GM08714 (cell line): Measurements from ENCODE around the gene NKRF.
A peak's percentile ranks its signal among the peaks of the same experiment; 100 is the strongest.
"Not testable (repeated sequence)": the region's sequence is repeated elsewhere in the genome, so short reads cannot be mapped to it uniquely, and the experiment has no call there.

Source experiments
- H3K4me3 ChIP-seq: fragments of 200-500 bp; sonication (Bioruptor generic); 2 replicates; pipeline ENCODE4 v1.5.1; 2014; ENCODE audit warnings: mild to moderate bottlenecking, low read length, inconsistent platforms
- ZNF274 ChIP-seq: IDR thresholded peaks from 2 replicates; pipeline ENCODE4 v1.6.1; 2012; ENCODE audit warnings: mild to moderate bottlenecking, low read depth, low read length

Gene NKRF

DNA sequence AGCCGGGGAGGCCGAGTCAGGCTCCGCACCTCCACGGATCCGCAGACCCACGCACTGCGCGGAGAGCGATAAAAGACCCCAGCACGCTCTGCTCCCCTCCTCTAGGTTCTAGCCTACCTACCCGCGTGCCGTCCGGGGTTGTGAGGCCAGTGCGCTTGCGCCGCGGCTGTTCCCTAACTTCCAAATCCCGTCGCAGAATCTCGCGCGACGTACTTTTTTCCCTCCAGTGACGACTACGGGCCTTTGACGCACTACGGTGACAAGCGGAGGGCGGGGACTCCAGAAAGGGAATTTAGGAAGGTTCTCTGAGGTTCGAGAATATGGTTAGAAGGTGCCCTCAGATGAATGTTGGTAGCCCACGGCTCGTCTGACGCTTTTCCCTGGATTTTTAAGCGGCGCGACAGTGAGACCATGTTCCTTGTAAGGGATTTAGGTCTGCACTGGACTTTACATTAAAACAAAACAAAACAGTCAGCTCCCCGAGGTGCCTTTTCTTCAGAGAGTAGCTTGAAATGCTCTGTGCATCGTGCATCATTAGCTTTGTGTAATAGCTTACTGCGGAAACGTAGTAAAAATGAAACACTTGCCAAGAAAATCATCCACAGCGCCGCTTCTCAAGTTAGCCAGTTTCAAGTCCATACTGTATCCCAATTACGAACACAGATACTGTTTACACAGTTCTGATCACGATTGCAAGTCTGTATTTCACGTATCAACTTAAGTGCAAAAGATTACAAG, at the start of gene NKRF:
TSS of gene NKRF (minus strand) at position 145 of the 738 bp plus-strand sequence.
- no peak for TF ChIP-seq ZNF274

DNA sequence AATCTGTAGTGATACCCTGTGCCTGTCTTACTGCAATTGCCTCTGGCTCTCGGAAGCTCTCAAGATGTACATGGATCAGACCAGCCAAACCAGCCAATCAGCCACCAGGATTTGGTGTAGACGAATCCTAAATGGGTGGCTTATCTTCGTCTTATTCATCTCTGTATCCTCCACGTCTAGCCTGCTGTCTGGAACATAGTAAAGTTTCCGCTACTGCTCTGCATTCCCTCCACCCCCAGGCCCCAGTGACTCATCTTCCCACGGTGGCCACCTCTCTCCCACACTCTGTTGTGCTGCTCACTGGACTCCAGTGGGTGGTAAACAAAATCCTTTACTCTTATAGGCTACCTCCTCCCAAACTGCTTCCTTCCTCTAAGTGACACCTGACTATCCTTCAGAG, 48.9 kb upstream of the NKRF start:
- no peak overlapping the region for H3K4me3 ChIP-seq
- no peak for TF ChIP-seq ZNF274

More for the DNA sequence above, at the start of gene NKRF:
- peak within 1 kb of the TSS; percentile 87 for H3K4me3 ChIP-seq

DNA sequence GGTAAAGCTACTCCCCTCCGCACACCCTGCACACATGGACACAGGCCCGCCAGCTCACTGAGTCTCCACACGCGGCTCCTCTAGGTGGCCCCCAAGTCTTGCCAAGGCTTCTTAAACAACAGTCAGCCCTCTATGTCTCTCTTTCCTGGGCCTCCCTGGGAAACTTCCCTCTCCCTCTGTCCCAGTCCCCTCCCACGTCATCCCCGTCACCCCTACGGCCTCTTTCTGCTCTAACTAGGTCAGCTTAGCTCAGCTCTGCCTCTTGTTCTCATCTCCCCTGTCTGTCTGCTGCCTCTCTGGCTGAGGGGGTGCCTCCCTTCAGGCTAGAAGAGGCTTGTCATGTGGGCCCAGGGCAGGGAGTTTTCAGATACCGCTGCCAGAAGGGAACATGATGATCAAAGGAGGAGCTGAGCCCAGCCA, 47.9 kb upstream of the NKRF start:
- no peak overlapping the region for H3K4me3 ChIP-seq
- TF ChIP-seq ZNF274 = no peak

DNA sequence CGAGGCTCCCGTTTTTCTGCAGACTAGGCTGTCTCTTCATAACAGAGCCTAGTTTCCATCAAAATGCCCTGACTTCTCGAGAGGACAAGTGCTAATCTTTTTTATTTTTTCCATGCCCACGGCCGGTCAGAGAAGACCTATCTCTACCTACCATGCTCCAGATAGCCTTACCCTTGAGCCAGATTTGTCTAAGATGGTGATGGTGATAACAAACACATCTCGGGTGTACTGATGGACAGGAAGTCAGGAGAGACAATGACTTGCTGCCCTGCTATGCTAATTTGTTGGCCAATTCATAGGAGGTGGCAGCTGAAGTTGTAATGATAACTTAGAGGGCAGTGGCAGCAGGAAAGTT, 42.2 kb upstream of the NKRF start:
- H3K4me3 ChIP-seq = no peak overlapping the region
- TF ChIP-seq ZNF274 = no peak

DNA sequence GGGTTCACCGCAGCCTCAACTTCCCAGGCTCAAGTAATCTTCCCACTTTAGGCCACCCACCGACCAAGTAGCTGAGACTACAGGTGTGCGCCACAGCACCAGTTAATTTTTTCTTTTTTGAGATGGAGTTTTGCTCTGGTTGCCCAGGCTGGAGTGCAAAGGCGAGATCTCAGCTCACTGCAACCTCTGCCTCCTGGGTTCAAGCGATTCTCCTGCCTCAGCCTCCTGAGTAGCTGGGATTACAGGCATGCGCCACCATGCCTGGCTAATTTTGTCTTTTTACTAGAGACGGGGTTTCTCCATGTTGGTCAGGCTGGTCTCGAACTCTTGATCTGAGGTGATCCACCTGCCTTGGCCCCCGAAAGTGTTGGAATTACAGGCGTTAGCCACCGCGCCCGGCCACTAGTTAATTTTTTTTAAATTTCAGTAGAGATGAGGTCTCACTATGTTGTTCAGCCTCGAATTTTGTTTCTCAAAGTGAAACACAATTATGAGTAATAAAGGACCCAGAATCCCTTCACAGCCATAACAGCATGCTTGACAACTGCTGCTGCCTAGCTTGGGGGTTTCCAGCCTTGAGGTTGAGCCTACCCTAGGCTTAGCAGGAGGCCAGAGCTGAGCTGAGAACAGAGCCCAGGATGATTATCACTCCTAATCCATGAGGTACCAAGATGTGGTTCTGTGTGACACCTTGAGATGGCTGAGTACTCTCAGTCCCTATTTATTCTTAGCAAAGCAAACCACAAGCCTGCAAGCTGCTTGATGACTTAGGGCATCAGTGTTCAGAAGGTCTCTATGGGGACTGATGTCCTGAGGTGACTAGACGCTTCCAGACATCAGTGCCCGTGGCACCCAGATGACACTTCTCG, 41.6 kb upstream of the NKRF start:
- no peak for TF ChIP-seq ZNF274
- H3K4me3 ChIP-seq = no peak overlapping the region

DNA sequence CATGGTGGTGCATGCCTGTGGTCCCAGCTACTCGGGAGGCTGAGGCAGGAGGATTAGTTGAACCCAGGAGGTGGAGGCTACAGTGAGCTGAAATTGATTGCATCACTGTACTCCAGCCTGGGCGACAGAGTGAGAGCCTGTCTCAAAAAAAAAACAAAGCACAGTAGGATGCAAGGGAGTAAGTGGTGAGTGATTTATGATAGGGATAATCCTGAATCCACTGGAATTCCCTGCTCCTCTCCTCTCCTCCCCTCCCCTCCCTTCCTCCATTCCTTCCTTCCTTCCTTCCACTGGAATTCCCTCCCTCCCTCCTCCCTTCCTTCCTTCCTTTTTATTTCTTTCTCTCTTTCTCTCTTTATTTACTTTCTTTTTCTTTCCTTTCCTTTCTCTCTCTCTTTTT, 40.9 kb upstream of the NKRF start:
- TF ChIP-seq ZNF274 = no peak
- no peak overlapping the region for H3K4me3 ChIP-seq

DNA sequence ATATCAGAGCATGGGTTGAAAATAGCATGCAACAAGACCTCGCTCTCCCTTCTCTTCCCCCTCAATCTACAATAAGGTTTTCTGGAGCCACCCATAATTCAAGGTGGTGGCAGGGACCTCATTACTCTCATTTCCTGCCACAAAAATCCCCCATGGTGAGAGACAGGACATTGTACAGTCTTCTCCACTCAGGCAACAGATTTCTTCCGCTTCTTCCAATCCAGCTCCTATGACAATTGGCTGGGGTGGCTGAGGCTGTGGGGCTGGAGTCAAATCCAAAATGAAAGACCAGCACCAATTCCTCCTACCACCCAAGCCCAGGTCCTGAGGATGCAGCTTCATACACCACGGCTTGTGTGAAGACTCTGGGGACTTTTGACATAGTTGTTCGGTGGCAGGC, 40.3 kb upstream of the NKRF start:
- no peak overlapping the region for H3K4me3 ChIP-seq
- no peak for TF ChIP-seq ZNF274

DNA sequence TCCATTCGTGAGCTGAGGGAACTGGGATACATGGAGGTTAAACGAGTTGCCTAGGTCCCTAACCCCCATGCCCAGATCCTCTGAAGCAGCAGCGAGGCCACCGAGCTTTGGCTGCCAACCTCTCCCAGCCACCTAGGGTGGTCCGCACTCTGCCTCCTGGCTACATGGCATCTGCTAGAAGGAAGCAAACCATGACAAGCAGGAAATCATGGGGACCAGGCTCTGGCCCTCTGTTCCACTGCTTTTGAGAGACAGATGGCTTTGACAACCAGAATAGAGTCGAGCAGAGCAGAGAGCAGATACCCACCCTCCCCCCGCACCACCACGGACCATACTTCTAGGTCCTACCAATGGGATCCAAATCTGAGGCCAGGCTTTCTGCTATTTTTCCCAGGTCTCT, 37.5 kb upstream of the NKRF start:
- no peak overlapping the region for H3K4me3 ChIP-seq
- TF ChIP-seq ZNF274 = no peak

DNA sequence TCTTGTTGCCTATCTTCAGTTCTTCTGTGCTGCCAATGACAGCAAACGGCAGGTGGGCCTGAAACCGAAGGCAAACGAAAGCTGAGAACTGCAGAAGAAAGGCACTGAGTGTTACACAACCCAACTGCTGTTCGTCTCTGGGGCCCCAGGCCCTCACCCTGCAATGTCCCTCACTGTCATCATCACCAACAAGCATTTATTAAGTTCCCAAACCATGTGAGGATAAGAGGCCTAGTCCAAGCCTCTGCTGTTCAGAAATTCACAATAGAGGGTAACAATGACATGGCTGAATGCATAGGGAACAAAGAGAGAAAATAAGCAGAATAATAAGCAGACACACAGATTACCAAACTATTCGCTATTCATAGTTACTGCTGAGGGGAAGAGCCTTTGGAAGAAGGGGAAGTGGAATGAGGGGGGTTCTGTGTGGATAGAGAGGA, 34.5 kb upstream of the NKRF start:
- H3K4me3 ChIP-seq = no peak overlapping the region

DNA sequence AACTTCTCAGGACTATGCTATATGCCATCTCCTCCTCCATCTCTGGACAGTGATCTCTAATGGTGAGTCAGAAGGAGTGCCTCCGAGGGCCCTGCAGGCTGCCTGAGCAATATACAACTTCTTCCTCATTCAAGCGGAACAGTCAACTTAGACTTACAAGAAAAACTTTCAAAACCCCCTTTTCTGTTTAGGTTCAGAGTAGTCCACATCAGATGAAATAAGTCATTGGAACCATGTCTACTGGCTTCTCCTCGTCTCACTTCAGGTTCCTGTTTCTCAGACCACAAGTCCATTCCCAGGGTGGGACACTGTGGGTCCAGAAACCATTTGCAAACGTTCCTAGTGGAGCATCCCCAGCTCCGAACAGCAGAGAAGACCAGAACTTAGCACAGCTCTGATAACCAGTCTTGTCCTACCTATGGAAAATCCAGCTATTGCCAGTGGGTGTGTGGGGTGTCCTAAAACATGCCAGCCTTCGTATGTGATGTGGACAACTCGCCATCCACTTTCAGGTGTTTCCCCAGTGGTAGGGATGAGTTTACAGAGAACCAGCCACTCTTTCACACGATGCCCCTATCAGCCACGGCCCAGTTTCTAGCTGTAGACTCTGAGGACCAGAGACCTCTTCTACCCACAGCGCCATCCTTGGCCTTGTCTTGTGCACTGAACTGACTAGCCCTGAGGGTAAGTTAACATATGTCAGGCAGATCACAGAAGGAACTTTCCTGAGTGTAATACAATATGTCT, 32.7 kb upstream of the NKRF start:
- no peak for TF ChIP-seq ZNF274

More for the DNA sequence above, 34.5 kb upstream of the NKRF start:
- no peak for TF ChIP-seq ZNF274

DNA sequence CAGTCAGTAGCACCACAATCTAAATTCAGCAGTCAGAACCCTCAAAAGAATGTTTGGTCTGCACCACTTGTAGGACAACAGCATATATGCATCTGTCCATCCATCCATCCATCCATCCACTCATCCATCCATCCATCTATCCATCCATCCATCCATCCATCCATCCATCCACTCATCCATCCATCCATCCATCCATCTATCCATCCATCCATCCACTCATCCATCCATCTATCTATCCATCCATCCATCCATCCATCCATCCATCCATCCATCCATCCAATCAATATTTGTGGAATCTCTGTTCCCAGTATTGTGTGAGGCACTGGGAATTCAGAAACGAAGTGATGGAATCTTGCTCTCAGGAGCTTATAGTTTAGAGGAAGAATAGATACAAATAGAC, 31.2 kb upstream of the NKRF start:
- not testable (repeated sequence) for H3K4me3 ChIP-seq

More for the DNA sequence above, 32.7 kb upstream of the NKRF start:
- H3K4me3 ChIP-seq = no peak overlapping the region

DNA sequence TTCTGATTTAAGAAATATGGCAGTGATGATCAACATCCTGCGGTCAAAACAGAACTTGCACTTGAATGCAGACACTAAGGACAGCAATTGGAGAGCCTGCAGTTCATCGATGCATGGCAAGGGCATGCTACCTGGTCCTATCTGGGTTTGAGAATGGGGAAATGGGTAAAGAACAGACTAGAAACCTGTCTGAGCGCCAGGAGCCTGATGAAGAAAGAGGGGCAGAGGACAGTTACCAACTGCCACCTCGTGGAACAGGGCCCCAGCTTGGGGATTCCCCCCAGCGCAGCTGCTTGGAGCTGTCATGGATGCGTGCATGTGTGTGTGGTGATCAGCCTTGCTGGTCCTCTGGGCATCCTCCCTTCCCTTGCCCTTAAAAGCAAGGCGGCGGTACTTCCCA, 30.2 kb upstream of the NKRF start:
- no peak for TF ChIP-seq ZNF274

DNA sequence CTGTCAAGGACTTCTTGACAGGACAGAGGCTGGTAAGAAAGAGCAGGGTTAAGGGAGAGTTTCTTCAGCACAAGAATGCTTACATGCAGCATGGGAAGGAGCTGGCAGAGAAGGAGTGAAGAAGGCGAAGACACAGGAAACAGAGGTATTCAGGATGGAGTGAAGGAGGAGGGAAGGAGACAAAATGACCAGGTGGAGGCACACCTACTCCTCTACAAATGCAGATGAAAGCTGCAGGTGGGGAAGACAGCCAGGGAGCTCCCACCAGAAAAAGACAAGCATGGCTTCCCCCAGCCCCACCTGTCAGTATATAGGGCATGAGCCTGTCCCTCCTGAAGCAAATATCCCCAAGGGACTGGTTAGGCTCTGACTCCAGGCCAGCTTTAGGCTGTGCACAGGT, 29.6 kb upstream of the NKRF start:
- no peak overlapping the region; the same call in 1 of the 2 replicates for H3K4me3 ChIP-seq
- TF ChIP-seq ZNF274 = no peak

More for the DNA sequence above, 30.2 kb upstream of the NKRF start:
- H3K4me3 ChIP-seq = no peak overlapping the region

DNA sequence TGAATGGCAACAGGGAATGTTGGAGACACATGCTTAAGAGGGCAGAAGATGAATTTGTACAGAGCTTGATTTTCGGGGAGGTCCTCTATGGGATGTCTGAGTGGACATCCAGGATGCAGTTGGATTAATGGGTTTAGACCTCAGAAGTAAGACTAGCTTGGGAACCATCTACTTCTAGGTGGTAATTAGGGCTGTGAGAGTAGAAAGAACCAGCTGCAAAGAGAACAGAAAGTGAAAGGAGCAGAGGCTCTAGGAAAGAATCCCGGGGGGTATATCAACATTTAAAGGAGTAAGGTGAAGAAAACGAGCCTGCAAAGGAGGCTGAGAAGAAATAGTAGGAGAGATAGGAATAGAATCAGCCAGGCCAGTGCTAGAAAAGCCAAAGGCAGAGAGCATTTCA, 29.0 kb upstream of the NKRF start:
- TF ChIP-seq ZNF274 = no peak
- H3K4me3 ChIP-seq = peak overlapping the region; percentile 19; the same call in 1 of the 2 replicates
